Spleen (tissue), 7 donors: ENCODE measurements around the gene PDGFC.

Source experiments
- POLR2A ChIP-seq, 3 donors: fragments of 450-650 bp; IDR thresholded peaks; one replicate each; pipeline ENCODE4 v1.5.1; 2017; ENCODE audit warnings: antibody characterized with exemption in 3 of 3, mild to moderate bottlenecking in 1 of 3
- POLR2AphosphoS5 ChIP-seq, 3 donors: sonication (generic); formaldehyde crosslinking; IDR thresholded peaks; one replicate each; pipeline ENCODE4 v1.5.1; 2017; ENCODE audit warnings: antibody characterized with exemption in 3 of 3
- TF ChIP-seq, protein P1 (sequence below), 11 experiments: fragments of 200-600 bp in 7 of 11; fragments of 450-650 bp in 4 of 11; sonication (generic) in 4 of 11; IDR thresholded peaks in 8 of 11; conservative IDR thresholded peaks in 3 of 11; 1 replicate in 7 of 11; 2 replicates in 4 of 11; pipeline versions ENCODE4 v1.4.0 to v1.8.0; 2016 to 2021; ENCODE audit warnings: antibody characterized with exemption in 11 of 11, inconsistent platforms in 4 of 11, mild to moderate bottlenecking in 1 of 11
- donor health status: DM: no; HTN: no; CAD: no; lungs with moderate emphysema.
- donor health status: DM: no; HTN: no; CAD: no.
- donor health status: DM: no; HTN: no; CAD: no.

DNA sequence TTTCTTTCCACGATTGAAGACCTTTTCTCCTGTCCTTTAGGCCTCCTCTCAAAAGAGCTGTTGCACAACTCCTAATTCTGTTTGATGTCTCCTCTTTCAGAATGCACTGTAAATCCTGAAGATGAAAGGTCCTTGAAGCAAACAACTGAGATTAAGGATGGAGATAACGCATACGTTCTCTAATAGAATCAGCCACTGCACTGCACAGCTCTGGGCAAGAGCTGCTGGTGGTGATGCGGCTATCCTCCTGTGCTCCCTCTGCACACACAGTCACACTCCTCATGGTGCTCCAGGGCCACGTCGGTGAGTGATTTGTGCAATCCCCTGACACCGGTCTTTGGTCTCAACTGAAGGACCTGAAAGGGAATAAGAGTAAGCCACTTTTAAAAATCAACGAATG lies 208.7 kb downstream of the PDGFC start:
- TF ChIP-seq POLR2AphosphoS5 (IDR thresholded peaks at IDR 0.05), result no peak
- no peak for TF ChIP-seq POLR2A (IDR thresholded peaks at IDR 0.05)
- TF ChIP-seq, protein P1, sequence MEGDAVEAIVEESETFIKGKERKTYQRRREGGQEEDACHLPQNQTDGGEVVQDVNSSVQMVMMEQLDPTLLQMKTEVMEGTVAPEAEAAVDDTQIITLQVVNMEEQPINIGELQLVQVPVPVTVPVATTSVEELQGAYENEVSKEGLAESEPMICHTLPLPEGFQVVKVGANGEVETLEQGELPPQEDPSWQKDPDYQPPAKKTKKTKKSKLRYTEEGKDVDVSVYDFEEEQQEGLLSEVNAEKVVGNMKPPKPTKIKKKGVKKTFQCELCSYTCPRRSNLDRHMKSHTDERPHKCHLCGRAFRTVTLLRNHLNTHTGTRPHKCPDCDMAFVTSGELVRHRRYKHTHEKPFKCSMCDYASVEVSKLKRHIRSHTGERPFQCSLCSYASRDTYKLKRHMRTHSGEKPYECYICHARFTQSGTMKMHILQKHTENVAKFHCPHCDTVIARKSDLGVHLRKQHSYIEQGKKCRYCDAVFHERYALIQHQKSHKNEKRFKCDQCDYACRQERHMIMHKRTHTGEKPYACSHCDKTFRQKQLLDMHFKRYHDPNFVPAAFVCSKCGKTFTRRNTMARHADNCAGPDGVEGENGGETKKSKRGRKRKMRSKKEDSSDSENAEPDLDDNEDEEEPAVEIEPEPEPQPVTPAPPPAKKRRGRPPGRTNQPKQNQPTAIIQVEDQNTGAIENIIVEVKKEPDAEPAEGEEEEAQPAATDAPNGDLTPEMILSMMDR (IDR thresholded peaks at IDR 0.05 in 8 of 11, conservative IDR thresholded peaks at IDR 0.05 in 3 of 11), result no peak
